WTC11 (cell line): ENCODE results near the gene CCNB2. TPM values are rescaled to one million over a fixed set of nuclear protein-coding genes. Genes with fewer than 3 reads are reported as not detected.

Experiments used
- ATAC-seq: fragments of 200-7000 bp; cut with Tn5 transposase; 2 replicates; pipeline ENCODE4 v1.10.0; 2021; ENCODE audit warnings: mild to moderate bottlenecking, moderate library complexity
- CTCF ChIA-PET: fragments of 300-600 bp; sonication (Branson Sonifier 250); formaldehyde crosslinking; loops from one replicate; lab custom pipeline; 2021; ENCODE audit warnings: antibody characterized with exemption; lab: Charles Lee
- POLR2A ChIA-PET: fragments of 350-600 bp; sonication (Branson Sonifier 250); formaldehyde crosslinking; loops from one replicate; lab custom pipeline; 2021; ENCODE audit warnings: antibody characterized with exemption; lab: Charles Lee
- DNase-seq: peaks from one replicate; pipeline ENCODE4 v3.0.0; 2021; ENCODE audit warnings: low spot score
- H3K27ac Mint-ChIP-seq: 2 replicates; pipeline ENCODE4 v1.8.0; 2021; ENCODE audit warnings: mixed read lengths
- H3K27me3 Mint-ChIP-seq: 2 replicates; pipeline ENCODE4 v1.8.0; 2021; ENCODE audit warnings: low read depth, mild to moderate bottlenecking, moderate library complexity, mixed read lengths
- H3K36me3 Mint-ChIP-seq: 2 replicates; pipeline ENCODE4 v1.8.0; 2021; ENCODE audit warnings: mixed read lengths
- H3K4me1 Mint-ChIP-seq: 2 replicates; pipeline ENCODE4 v1.8.0; 2022; ENCODE audit warnings: mixed read lengths
- H3K4me3 Mint-ChIP-seq: 2 replicates; pipeline ENCODE4 v1.8.0; 2021; ENCODE audit warnings: mild to moderate bottlenecking, moderate library complexity, mixed read lengths
- H3K9me3 Mint-ChIP-seq: 2 replicates; pipeline ENCODE4 v1.8.0; 2021; ENCODE audit warnings: mixed read lengths
- CBFB ChIP-seq: sonication (generic); formaldehyde crosslinking; IDR thresholded peaks from 2 replicates; pipeline ENCODE4 v1.8.1; 2022; ENCODE audit warnings: mild to moderate bottlenecking, low read depth, missing genetic modification reagents
- CDX4 ChIP-seq: fragments of 250-450 bp; sonication (Bioruptor Pico); IDR thresholded peaks from 2 replicates; pipeline ENCODE4 v1.9.0; 2021; ENCODE audit warnings: moderate library complexity, mild to moderate bottlenecking, inconsistent platforms, borderline replicate concordance
- FOXK1 ChIP-seq: sonication (generic); formaldehyde crosslinking; IDR thresholded peaks from 2 replicates; pipeline ENCODE4 v1.8.0; 2022; ENCODE audit warnings: mild to moderate bottlenecking, moderate library complexity, missing genetic modification reagents
- FOXP1 ChIP-seq: sonication (generic); formaldehyde crosslinking; IDR thresholded peaks from 2 replicates; pipeline ENCODE4 v1.8.0; 2022; ENCODE audit warnings: missing genetic modification reagents, mild to moderate bottlenecking, moderate library complexity, borderline replicate concordance
- GABPB1 ChIP-seq: sonication (generic); formaldehyde crosslinking; IDR thresholded peaks from 2 replicates; pipeline ENCODE4 v1.8.1; 2023; ENCODE audit warnings: mild to moderate bottlenecking, missing genetic modification reagents
- GRHL2 ChIP-seq: fragments of 250-450 bp; sonication (Bioruptor Pico); IDR thresholded peaks from 2 replicates; pipeline ENCODE4 v1.8.0; 2022; ENCODE audit warnings: mild to moderate bottlenecking, moderate library complexity; ENCODE audit not compliant: insufficient replicate concordance, severe bottlenecking
- IRF2 ChIP-seq: sonication (generic); formaldehyde crosslinking; IDR thresholded peaks from 2 replicates; pipeline ENCODE4 v1.8.0; 2022; ENCODE audit warnings: low read depth, missing genetic modification reagents, borderline replicate concordance
- JAZF1 ChIP-seq: fragments of 250-450 bp; sonication (Bioruptor Pico); IDR thresholded peaks from 2 replicates; pipeline ENCODE4 v1.9.0; 2021; ENCODE audit warnings: moderate library complexity, mild to moderate bottlenecking, inconsistent platforms
- JUN ChIP-seq: sonication (generic); formaldehyde crosslinking; IDR thresholded peaks from 2 replicates; pipeline ENCODE4 v1.8.0; 2023; ENCODE audit warnings: mild to moderate bottlenecking, missing genetic modification reagents
- MAX ChIP-seq: sonication (generic); formaldehyde crosslinking; IDR thresholded peaks from 2 replicates; pipeline ENCODE4 v1.8.0; 2022; ENCODE audit warnings: mild to moderate bottlenecking, missing genetic modification reagents
- NFATC4 ChIP-seq: fragments of 250-450 bp; sonication (Bioruptor Pico); IDR thresholded peaks from 2 replicates; pipeline ENCODE4 v1.9.0; 2021; ENCODE audit warnings: mild to moderate bottlenecking
- NR2C2 ChIP-seq: sonication (generic); formaldehyde crosslinking; IDR thresholded peaks from 2 replicates; pipeline ENCODE4 v1.8.0; 2022; ENCODE audit warnings: mild to moderate bottlenecking, missing genetic modification reagents
- OVOL2 ChIP-seq: fragments of 250-450 bp; sonication (Bioruptor Pico); IDR thresholded peaks from 2 replicates; pipeline ENCODE4 v1.9.0; 2021; ENCODE audit warnings: mild to moderate bottlenecking, borderline replicate concordance
- USF2 ChIP-seq: sonication (generic); formaldehyde crosslinking; IDR thresholded peaks from 2 replicates; pipeline ENCODE4 v1.8.1; 2023; ENCODE audit warnings: mild to moderate bottlenecking, missing genetic modification reagents, moderate library complexity
- ZNF138 ChIP-seq: sonication (generic); formaldehyde crosslinking; conservative IDR thresholded peaks from 2 replicates; pipeline ENCODE4 v1.8.1; 2022; ENCODE audit warnings: mild to moderate bottlenecking, moderate library complexity, missing genetic modification reagents
- ZNF317 ChIP-seq: sonication (generic); formaldehyde crosslinking; IDR thresholded peaks from 2 replicates; pipeline ENCODE4 v1.8.1; 2023; ENCODE audit warnings: low read depth, mild to moderate bottlenecking, moderate library complexity, missing genetic modification reagents, borderline replicate concordance
- ZNF425 ChIP-seq: fragments of 250-450 bp; sonication (Bioruptor Pico); conservative IDR thresholded peaks from 2 replicates; pipeline ENCODE4 v1.9.0; 2021; ENCODE audit warnings: mild to moderate bottlenecking
- total RNA-seq: library from RNA; stranded (reverse); gene quantifications from 3 replicates; pipeline ENCODE4 v1.2.3, GENCODE V29; 2021
- TF ChIP-seq, protein P1 (sequence below): sonication (generic); formaldehyde crosslinking; IDR thresholded peaks from 2 replicates; pipeline ENCODE4 v1.8.0; 2022; ENCODE audit warnings: mild to moderate bottlenecking, missing genetic modification reagents
- TF ChIP-seq, protein P2 (sequence below): fragments of 250-450 bp; sonication (Bioruptor Pico); IDR thresholded peaks from 2 replicates; pipeline ENCODE4 v1.9.0; 2021; ENCODE audit warnings: mild to moderate bottlenecking
- TF ChIP-seq, protein P3 (sequence below): sonication (generic); formaldehyde crosslinking; IDR thresholded peaks from 2 replicates; pipeline ENCODE4 v1.8.0; 2023; ENCODE audit warnings: mild to moderate bottlenecking, missing genetic modification reagents
- TF ChIP-seq, protein P4 (sequence below): sonication (generic); formaldehyde crosslinking; IDR thresholded peaks from 2 replicates; pipeline ENCODE4 v1.8.1; 2022; ENCODE audit warnings: mild to moderate bottlenecking, moderate library complexity, missing genetic modification reagents

CCNB2 gene
- total RNA-seq, 1 experiment from 2014 or later, result 93.3 TPM

DNA sequence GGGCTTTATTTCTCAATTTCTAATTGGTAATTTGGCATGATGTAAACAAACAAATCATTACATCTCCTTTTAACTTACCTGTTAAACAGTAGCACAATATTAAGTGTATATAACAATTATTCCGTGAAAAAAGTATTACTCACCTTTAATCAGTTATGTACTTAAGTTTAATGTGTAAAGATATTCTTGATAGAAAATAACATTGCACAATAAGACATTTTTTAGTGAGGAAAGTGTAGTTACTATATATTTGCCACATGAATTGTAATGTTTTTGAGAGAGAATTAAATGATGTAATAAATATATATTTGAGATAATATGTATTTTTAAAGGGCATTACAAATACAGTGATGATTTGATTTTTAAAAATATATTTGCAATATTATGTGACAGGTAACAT lies 10.9 kb upstream of the CCNB2 start:
- no peak overlapping the region for H3K27ac Mint-ChIP-seq
- CTCF ChIA-PET, result no interaction called here
- POLR2A ChIA-PET, result no interaction called here
- no peak overlapping the region for H3K4me3 Mint-ChIP-seq
- H3K9me3 Mint-ChIP-seq, result no peaks in the 10 kb centered on the region
- no peak for ATAC-seq
- TF ChIP-seq, protein P1, sequence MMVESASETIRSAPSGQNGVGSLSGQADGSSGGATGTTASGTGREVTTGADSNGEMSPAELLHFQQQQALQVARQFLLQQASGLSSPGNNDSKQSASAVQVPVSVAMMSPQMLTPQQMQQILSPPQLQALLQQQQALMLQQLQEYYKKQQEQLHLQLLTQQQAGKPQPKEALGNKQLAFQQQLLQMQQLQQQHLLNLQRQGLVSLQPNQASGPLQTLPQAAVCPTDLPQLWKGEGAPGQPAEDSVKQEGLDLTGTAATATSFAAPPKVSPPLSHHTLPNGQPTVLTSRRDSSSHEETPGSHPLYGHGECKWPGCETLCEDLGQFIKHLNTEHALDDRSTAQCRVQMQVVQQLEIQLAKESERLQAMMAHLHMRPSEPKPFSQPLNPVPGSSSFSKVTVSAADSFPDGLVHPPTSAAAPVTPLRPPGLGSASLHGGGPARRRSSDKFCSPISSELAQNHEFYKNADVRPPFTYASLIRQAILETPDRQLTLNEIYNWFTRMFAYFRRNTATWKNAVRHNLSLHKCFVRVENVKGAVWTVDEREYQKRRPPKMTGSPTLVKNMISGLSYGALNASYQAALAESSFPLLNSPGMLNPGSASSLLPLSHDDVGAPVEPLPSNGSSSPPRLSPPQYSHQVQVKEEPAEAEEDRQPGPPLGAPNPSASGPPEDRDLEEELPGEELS (CRISPR knock-in tag), result no peak
- TF ChIP-seq NR2C2 (CRISPR knock-in tag), result no peak
- no peak for TF ChIP-seq IRF2 (CRISPR knock-in tag)
- no peak for TF ChIP-seq NFATC4
- TF ChIP-seq FOXK1 (CRISPR knock-in tag), result no peak
- TF ChIP-seq ZNF138 (CRISPR knock-in tag), result no peak
- no peak for TF ChIP-seq ZNF425 (CRISPR knock-in tag)
- TF ChIP-seq CBFB (CRISPR knock-in tag), result no peak
- TF ChIP-seq GRHL2 (CRISPR knock-in tag), result no peak
- no peak for TF ChIP-seq ZNF317 (CRISPR knock-in tag)
- no peak for TF ChIP-seq JUN
- no peak for TF ChIP-seq CDX4 (CRISPR knock-in tag)
- TF ChIP-seq FOXP1, result no peak
- no peaks in the 10 kb centered on the region for H3K27me3 Mint-ChIP-seq
- no peak for DNase-seq
- H3K4me1 Mint-ChIP-seq, result no peaks in the 10 kb centered on the region
- peaks cover 35% of the 10 kb centered on the region for H3K36me3 Mint-ChIP-seq

DNA sequence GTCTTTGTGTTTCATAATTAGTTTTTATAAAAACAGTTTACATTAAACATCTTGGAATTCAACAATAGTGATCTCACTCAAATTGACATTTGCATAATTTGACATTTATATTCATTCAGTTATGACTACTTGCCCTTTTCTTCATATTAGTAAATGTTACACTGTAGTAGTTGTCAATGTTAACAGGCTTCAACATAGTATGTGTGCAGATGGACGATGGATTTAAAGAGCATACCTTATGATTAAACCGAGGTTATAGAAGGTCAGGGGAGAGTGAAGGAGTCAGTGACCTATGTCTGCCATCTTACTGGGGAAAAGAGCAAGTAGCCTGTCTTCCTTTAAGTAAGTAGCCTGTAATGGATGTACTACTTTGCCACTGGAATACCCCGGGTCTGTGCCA lies 8.5 kb upstream of the CCNB2 start:
- ChIA-PET CTCF (no interaction called here), POLR2A (no interaction called here)
- Mint-ChIP-seq H3K9me3 (no peaks in the 10 kb centered on the region), H3K36me3 (peaks cover 24% of the 10 kb centered on the region), H3K27me3 (no peaks in the 10 kb centered on the region), H3K4me1 (no peaks in the 10 kb centered on the region), H3K27ac (no peak overlapping the region), H3K4me3 (no peak overlapping the region)
- ATAC-seq, result no peak
- TF ChIP-seq GABPB1 (CRISPR knock-in tag), result no peak
- TF ChIP-seq USF2, result no peak
- no peak for TF ChIP-seq FOXP1
- TF ChIP-seq MAX (CRISPR knock-in tag), result no peak
- TF ChIP-seq, protein P2, sequence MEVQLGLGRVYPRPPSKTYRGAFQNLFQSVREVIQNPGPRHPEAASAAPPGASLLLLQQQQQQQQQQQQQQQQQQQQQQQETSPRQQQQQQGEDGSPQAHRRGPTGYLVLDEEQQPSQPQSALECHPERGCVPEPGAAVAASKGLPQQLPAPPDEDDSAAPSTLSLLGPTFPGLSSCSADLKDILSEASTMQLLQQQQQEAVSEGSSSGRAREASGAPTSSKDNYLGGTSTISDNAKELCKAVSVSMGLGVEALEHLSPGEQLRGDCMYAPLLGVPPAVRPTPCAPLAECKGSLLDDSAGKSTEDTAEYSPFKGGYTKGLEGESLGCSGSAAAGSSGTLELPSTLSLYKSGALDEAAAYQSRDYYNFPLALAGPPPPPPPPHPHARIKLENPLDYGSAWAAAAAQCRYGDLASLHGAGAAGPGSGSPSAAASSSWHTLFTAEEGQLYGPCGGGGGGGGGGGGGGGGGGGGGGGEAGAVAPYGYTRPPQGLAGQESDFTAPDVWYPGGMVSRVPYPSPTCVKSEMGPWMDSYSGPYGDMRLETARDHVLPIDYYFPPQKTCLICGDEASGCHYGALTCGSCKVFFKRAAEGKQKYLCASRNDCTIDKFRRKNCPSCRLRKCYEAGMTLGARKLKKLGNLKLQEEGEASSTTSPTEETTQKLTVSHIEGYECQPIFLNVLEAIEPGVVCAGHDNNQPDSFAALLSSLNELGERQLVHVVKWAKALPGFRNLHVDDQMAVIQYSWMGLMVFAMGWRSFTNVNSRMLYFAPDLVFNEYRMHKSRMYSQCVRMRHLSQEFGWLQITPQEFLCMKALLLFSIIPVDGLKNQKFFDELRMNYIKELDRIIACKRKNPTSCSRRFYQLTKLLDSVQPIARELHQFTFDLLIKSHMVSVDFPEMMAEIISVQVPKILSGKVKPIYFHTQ (CRISPR knock-in tag), result no peak
- TF ChIP-seq, protein P3, sequence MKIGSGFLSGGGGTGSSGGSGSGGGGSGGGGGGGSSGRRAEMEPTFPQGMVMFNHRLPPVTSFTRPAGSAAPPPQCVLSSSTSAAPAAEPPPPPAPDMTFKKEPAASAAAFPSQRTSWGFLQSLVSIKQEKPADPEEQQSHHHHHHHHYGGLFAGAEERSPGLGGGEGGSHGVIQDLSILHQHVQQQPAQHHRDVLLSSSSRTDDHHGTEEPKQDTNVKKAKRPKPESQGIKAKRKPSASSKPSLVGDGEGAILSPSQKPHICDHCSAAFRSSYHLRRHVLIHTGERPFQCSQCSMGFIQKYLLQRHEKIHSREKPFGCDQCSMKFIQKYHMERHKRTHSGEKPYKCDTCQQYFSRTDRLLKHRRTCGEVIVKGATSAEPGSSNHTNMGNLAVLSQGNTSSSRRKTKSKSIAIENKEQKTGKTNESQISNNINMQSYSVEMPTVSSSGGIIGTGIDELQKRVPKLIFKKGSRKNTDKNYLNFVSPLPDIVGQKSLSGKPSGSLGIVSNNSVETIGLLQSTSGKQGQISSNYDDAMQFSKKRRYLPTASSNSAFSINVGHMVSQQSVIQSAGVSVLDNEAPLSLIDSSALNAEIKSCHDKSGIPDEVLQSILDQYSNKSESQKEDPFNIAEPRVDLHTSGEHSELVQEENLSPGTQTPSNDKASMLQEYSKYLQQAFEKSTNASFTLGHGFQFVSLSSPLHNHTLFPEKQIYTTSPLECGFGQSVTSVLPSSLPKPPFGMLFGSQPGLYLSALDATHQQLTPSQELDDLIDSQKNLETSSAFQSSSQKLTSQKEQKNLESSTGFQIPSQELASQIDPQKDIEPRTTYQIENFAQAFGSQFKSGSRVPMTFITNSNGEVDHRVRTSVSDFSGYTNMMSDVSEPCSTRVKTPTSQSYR (CRISPR knock-in tag), result no peak
- TF ChIP-seq CBFB (CRISPR knock-in tag), result no peak
- no peak for TF ChIP-seq OVOL2 (CRISPR knock-in tag)
- TF ChIP-seq, protein P4, sequence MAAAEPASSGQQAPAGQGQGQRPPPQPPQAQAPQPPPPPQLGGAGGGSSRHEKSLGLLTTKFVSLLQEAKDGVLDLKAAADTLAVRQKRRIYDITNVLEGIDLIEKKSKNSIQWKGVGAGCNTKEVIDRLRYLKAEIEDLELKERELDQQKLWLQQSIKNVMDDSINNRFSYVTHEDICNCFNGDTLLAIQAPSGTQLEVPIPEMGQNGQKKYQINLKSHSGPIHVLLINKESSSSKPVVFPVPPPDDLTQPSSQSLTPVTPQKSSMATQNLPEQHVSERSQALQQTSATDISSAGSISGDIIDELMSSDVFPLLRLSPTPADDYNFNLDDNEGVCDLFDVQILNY (CRISPR knock-in tag), result no peak
- TF ChIP-seq JAZF1 (CRISPR knock-in tag), result no peak
- DNase-seq, result no peak
